HepG2 (cell line): ENCODE results near the gene NID1. TPM values are rescaled to one million over a fixed set of nuclear protein-coding genes. Genes with fewer than 3 reads are reported as not detected.

Experiments
- ARID4A ChIP-seq: sonication (generic); formaldehyde crosslinking; IDR thresholded peaks from 2 replicates; pipeline ENCODE4 v1.5.0; 2020; ENCODE audit warnings: mild to moderate bottlenecking, missing genetic modification reagents, borderline replicate concordance
- ATF3 ChIP-seq: sonication (generic); formaldehyde crosslinking; IDR thresholded peaks from 2 replicates; pipeline ENCODE4 v1.4.0; 2020; ENCODE audit warnings: missing genetic modification reagents
- CREM ChIP-seq, 2 experiments: sonication (generic) in 1 of 2; formaldehyde crosslinking in 1 of 2; IDR thresholded peaks; 2 replicates each; pipeline versions ENCODE4 v1.4.0 to v1.6.1; 2016 to 2020; ENCODE audit warnings: antibody characterized with exemption in 1 of 2, mild to moderate bottlenecking in 1 of 2, missing genetic modification reagents in 1 of 2
- GRHL1 ChIP-seq: sonication (generic); formaldehyde crosslinking; conservative IDR thresholded peaks from 2 replicates; pipeline ENCODE4 v1.8.0; 2022; ENCODE audit warnings: missing genetic modification reagents
- HOXA7 ChIP-seq: sonication (generic); formaldehyde crosslinking; IDR thresholded peaks from 2 replicates; pipeline ENCODE4 v1.8.1; 2022; ENCODE audit warnings: mild to moderate bottlenecking, missing genetic modification reagents, moderate library complexity
- KLF6 ChIP-seq: IDR thresholded peaks from 2 replicates; pipeline ENCODE4 v1.8.0; 2016; ENCODE audit warnings: missing biosample characterization, missing genetic modification reagents
- MBNL3 ChIP-seq: fragments of 250-450 bp; sonication (Bioruptor Pico); conservative IDR thresholded peaks from 2 replicates; pipeline ENCODE4 v1.8.0; 2022; ENCODE audit warnings: mild to moderate bottlenecking, inconsistent platforms
- MXI1 ChIP-seq: IDR thresholded peaks from 3 replicates; pipeline ENCODE4 v1.6.1; 2012; ENCODE audit warnings: low read depth, low read length, inconsistent platforms, borderline replicate concordance
- NR2C2 ChIP-seq: sonication (generic); formaldehyde crosslinking; IDR thresholded peaks from 2 replicates; pipeline ENCODE4 v1.4.0; 2020; ENCODE audit warnings: missing genetic modification reagents, mild to moderate bottlenecking, moderate library complexity, borderline replicate concordance
- PITX1 ChIP-seq: sonication (generic); formaldehyde crosslinking; IDR thresholded peaks from 2 replicates; pipeline ENCODE4 v1.5.1; 2020; ENCODE audit warnings: mild to moderate bottlenecking, missing genetic modification reagents
- POLR2AphosphoS5 ChIP-seq: IDR thresholded peaks from 2 replicates; pipeline ENCODE4 v1.6.1; 2012; ENCODE audit warnings: low read depth, low read length
- RAD51 ChIP-seq: fragments of 450-650 bp; IDR thresholded peaks from 2 replicates; pipeline ENCODE4 v1.6.1; 2016; ENCODE audit warnings: borderline replicate concordance
- RFX3 ChIP-seq: IDR thresholded peaks from 2 replicates; pipeline ENCODE4 v1.6.1; 2016; ENCODE audit warnings: missing biosample characterization, missing genetic modification reagents
- SALL2 ChIP-seq: sonication (generic); formaldehyde crosslinking; IDR thresholded peaks from 2 replicates; pipeline ENCODE4 v1.8.1; 2023; ENCODE audit warnings: mild to moderate bottlenecking, missing genetic modification reagents, inconsistent platforms
- ZBTB2 ChIP-seq: sonication (generic); formaldehyde crosslinking; IDR thresholded peaks from 2 replicates; pipeline ENCODE4 v1.8.0; 2022; ENCODE audit warnings: low read depth, missing genetic modification reagents
- ZFAT ChIP-seq: sonication (generic); formaldehyde crosslinking; conservative IDR thresholded peaks from 2 replicates; pipeline ENCODE4 v1.8.1; 2023; ENCODE audit warnings: missing genetic modification reagents, inconsistent platforms
- ZNF629 ChIP-seq: sonication (generic); formaldehyde crosslinking; conservative IDR thresholded peaks from 2 replicates; pipeline ENCODE4 v1.5.0; 2020; ENCODE audit warnings: missing genetic modification reagents
- ZNF670 ChIP-seq: sonication (generic); formaldehyde crosslinking; IDR thresholded peaks from 2 replicates; pipeline ENCODE4 v1.8.0; 2022; ENCODE audit warnings: mild to moderate bottlenecking, missing genetic modification reagents, borderline replicate concordance
- ZNF782 ChIP-seq: sonication (generic); formaldehyde crosslinking; IDR thresholded peaks from 2 replicates; pipeline ENCODE4 v1.4.0; 2020; ENCODE audit warnings: missing genetic modification reagents, mild to moderate bottlenecking, borderline replicate concordance
- ZNF878 ChIP-seq: sonication (generic); formaldehyde crosslinking; IDR thresholded peaks from 2 replicates; pipeline ENCODE4 v1.8.1; 2023; ENCODE audit warnings: mild to moderate bottlenecking, missing genetic modification reagents, moderate library complexity
- polyA plus RNA-seq, 8 experiments: library from polyadenylated mRNA; depleted of rRNA in 3 of 8; stranded (reverse) in 7 of 8; unstranded in 1 of 8; fragments of >200 nt; fragmentation: Illumina TruSeq in 4 of 8; extraction: Trizol in 4 of 8; gene quantifications; 2 replicates each; pipeline versions ENCODE4 v1.2.1 to v1.2.3, GENCODE V29; 2011 to 2016; ENCODE audit warnings: low read depth in 4 of 8, missing spikeins in 1 of 8, mixed read lengths in 1 of 8; ENCODE audit not compliant: insufficient read depth in 1 of 8
- total RNA-seq, 5 experiments: library from RNA; depleted of rRNA; stranded (reverse); fragments of >200 nt; fragmentation: Illumina TruSeq; extraction: Trizol; gene quantifications; 2 replicates each; pipeline ENCODE4 v1.2.3, GENCODE V29; 2016; ENCODE audit warnings: low read depth in 1 of 5

The NID1 gene
- total and polyA plus RNA-seq, 2 of the 13 experiments (the other 11 are each of a cell fraction or from before 2014, with no cell fraction given): 50.2 to 56.1 TPM

- TF ChIP-seq ARID4A (CRISPR knock-in tag) (peak; percentile 73; the same call in 1 of the 2 replicates), MBNL3 (CRISPR knock-in tag) (no peak), KLF6 (CRISPR knock-in tag) (0 out of 2 replicates have a peak, but pooled peaks have one; percentile 26), ZBTB2 (CRISPR knock-in tag) (no peak), GRHL1 (CRISPR knock-in tag) (no peak), ZNF878 (CRISPR knock-in tag) (0 out of 2 replicates have a peak, but pooled peaks have one; percentile 66), ATF3 (CRISPR knock-in tag) (0 out of 2 replicates have a peak, but pooled peaks have one; percentile 22), SALL2 (CRISPR knock-in tag) (no peak), MXI1 (peak; percentile 79; the same call in 2 of the 3 replicates), CREM (IDR thresholded peaks at IDR 0.05) (peak; percentile 68), CREM (CRISPR knock-in tag; IDR thresholded peaks at IDR 0.05) (no peak), PITX1 (peak; percentile 91), ZNF782 (CRISPR knock-in tag) (no peak), HOXA7 (CRISPR knock-in tag) (no peak), POLR2AphosphoS5 (no peak), RAD51 (peak; percentile 83), ZNF670 (CRISPR knock-in tag) (no peak), RFX3 (CRISPR knock-in tag) (no peak), ZFAT (CRISPR knock-in tag) (no peak), NR2C2 (peak; percentile 77; the same call in 1 of the 2 replicates), ZNF629 (CRISPR knock-in tag) (0 out of 2 replicates have a peak, but pooled peaks have one; percentile 24)
Observed at GRCh38 chr1:236039740-236040685, 24.9 kb downstream of the NID1 start (continued).
